Stomach smooth muscle (tissue), 2 donors: ENCODE data around the gene NR4A3.

Experiments
- H3K27ac ChIP-seq: one replicate; pipeline ENCODE4 v1.7.0; 2013; ENCODE audit warnings: mild to moderate bottlenecking, low read length, inconsistent platforms
- H3K27me3 ChIP-seq, 2 donors: one replicate each; pipeline ENCODE4 v1.7.0; 2013; ENCODE audit warnings: low read length in 2 of 2; ENCODE audit not compliant: insufficient read depth in 2 of 2, control insufficient read depth in 1 of 2
- H3K36me3 ChIP-seq, 2 donors: one replicate each; pipeline ENCODE4 v1.7.0; 2013; ENCODE audit warnings: low read length in 2 of 2; ENCODE audit not compliant: control insufficient read depth in 2 of 2, insufficient read depth in 2 of 2
- H3K4me1 ChIP-seq: one replicate; pipeline ENCODE4 v1.7.0; 2013; ENCODE audit warnings: low read length; ENCODE audit not compliant: control insufficient read depth, insufficient read depth
- H3K4me3 ChIP-seq, 2 donors: one replicate each; pipeline ENCODE4 v1.7.0; 2013; ENCODE audit warnings: low read length in 2 of 2
- H3K9ac ChIP-seq, 2 donors: one replicate each; pipeline ENCODE4 v1.7.0; 2013; ENCODE audit warnings: low read length in 2 of 2, mild to moderate bottlenecking in 1 of 2
- H3K9me3 ChIP-seq, 2 donors: one replicate each; pipeline ENCODE4 v1.7.0; 2013; ENCODE audit warnings: low read length in 2 of 2; ENCODE audit not compliant: control insufficient read depth in 2 of 2
- donor health status: healthy.
- donor health status: Pancreatic carcinoma.

The NR4A3 gene

DNA sequence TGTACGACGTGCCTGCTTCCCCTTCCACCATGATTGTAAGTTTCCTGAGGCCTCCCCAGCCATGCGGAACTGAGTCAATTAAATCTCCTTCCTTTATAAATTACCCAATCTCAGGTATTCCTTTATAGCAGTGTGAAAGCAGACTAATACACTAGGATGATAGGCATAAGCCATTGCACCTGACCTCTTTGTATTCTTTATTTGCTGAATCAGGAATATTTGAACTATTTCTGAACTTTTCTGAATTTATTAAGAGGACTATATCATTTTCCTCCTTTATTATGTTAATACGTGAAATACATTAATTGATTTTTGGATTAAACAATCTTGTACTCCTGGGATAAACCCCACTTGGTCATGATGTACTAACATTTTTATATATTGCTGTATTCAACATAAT lies 28.2 kb upstream of the NR4A3 start:
- Histone ChIP-seq H3K36me3 (no peaks in the 10 kb centered on the region), H3K9me3 (no peaks in the 10 kb centered on the region), H3K27me3 (no peaks in the 10 kb centered on the region), H3K4me1 (no peaks in the 10 kb centered on the region), H3K4me3 (no peak overlapping the region), H3K27ac (no peak overlapping the region), H3K9ac (no peak overlapping the region)

DNA sequence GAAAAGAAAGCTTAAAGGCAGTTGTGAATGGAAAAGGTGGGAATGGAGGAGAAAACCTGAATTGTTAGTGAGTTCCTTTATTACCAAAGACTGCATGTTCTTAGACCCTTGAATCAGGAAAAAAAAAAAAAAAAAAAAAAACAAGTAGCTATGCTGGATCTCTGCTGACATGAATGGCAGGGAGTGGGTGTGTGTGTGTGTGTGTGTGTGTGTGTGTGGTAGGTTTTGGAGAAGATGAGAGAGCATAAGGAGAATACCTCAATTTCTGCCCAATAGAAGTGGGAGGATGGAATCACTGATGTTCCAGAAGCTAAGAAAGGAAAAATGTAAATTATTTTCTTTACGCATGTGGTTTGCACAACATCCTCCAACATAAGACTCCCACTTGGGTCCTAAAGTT lies 25.5 kb upstream of the NR4A3 start:
- Histone ChIP-seq H3K4me3 (no peak overlapping the region), H3K27ac (no peak overlapping the region), H3K9me3 (no peaks in the 10 kb centered on the region), H3K36me3 (no peaks in the 10 kb centered on the region), H3K9ac (no peak overlapping the region), H3K27me3 (no peaks in the 10 kb centered on the region), H3K4me1 (no peaks in the 10 kb centered on the region)

DNA sequence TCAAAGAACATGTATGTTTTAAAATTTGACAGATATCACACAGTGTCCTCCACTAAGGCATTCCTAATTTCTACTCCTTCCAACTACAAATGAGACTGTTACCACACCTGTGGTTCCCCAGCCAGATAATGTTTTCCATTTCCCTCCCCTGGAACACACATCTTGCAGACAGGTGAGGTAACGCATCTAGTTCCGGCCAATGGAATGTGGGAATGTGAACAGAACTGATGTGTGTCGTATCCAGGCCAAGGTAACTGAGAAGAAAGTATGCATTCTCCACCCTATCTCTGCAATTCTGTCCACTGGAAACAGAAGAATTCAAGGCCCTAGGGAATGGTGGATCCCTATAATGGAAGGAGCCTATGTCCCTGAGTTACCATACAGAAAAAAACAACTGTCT lies 19.9 kb upstream of the NR4A3 start:
- H3K36me3 ChIP-seq = peaks cover 2% of the 10 kb centered on the region in 2 donors
- H3K9ac ChIP-seq = no peak overlapping the region
- H3K9me3 ChIP-seq = no peaks in the 10 kb centered on the region
- no peaks in the 10 kb centered on the region for H3K27me3 ChIP-seq
- no peak overlapping the region for H3K4me3 ChIP-seq
- H3K27ac ChIP-seq = no peak overlapping the region
- no peaks in the 10 kb centered on the region for H3K4me1 ChIP-seq

DNA sequence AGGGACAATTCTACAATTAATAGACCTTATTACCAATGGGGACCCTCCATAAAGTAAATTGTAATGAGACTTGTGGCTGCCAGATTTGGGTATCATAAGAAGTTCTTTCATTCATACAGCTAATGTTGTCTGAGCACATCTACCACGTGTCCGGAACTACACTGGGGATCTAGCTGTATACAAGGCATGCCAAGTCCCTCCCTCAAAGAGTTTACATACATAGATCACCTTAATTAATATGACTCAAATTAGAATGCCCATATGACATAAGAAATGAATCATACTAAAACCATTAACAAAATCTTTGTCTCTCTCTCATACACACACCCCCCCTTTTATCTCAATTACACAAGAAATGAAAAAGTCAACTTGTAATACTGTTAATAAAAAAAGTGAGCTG lies 18.0 kb upstream of the NR4A3 start:
- Histone ChIP-seq H3K4me3 (no peak overlapping the region), H3K9ac (no peak overlapping the region), H3K9me3 (no peaks in the 10 kb centered on the region), H3K36me3 (peaks cover 2% of the 10 kb centered on the region in 2 donors), H3K27ac (no peak overlapping the region), H3K27me3 (no peaks in the 10 kb centered on the region), H3K4me1 (no peaks in the 10 kb centered on the region)

DNA sequence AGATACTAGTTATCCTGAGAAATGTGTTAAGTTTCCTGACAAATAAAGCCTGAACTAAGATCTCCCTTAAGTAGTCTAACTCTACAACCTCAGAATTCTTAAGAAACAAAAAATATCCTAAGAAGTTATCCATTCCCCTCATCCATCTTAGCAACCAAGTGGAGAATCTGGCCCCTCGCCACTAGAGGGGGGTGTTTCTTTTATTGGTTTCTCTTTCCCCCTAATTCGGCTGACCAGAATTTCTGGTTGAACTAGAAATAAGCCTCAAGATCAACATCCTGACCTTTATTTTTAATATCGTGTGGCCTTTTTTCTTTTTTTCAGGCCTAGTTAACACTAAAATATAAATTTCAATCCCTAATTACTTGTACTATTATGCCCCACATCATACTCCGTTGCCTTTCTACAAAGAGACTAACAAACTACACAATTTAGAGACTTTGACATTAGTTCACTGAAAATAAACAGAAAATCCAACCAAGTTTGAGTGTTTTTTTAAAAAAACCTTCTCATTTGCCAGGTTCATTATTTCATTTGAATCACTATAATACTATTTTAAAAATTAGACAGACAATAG lies 14.3 kb upstream of the NR4A3 start:
- H3K27ac ChIP-seq = no peak overlapping the region
- peaks cover 0 to 2% of the 10 kb centered on the region in 2 donors for H3K36me3 ChIP-seq
- H3K4me1 ChIP-seq = no peaks in the 10 kb centered on the region
- H3K4me3 ChIP-seq = no peak overlapping the region
- no peaks in the 10 kb centered on the region for H3K27me3 ChIP-seq
- no peak overlapping the region for H3K9ac ChIP-seq
- H3K9me3 ChIP-seq = no peaks in the 10 kb centered on the region

DNA sequence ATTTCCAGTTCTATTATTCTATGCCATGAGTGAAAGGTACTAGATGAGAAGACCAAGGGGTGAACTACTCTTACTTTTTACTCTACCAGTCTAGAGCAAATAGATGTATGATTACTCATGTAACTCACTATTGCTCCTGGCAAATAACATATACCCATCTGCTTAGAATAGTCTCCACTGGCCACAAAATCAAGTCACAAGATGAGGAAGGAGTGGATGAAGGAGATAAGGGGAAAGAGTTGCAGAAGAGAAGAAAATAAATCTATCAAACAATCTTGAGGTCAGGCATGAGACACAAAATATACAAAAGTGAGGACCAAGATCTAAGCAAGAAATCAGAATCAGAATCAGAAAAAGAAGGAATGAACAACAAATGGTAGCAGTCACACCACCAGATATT lies 13.7 kb upstream of the NR4A3 start:
- Histone ChIP-seq H3K9ac (no peak overlapping the region), H3K4me1 (no peaks in the 10 kb centered on the region), H3K4me3 (no peak overlapping the region), H3K27ac (no peak overlapping the region), H3K27me3 (no peaks in the 10 kb centered on the region), H3K36me3 (peaks cover 0 to 2% of the 10 kb centered on the region in 2 donors), H3K9me3 (no peaks in the 10 kb centered on the region)

DNA sequence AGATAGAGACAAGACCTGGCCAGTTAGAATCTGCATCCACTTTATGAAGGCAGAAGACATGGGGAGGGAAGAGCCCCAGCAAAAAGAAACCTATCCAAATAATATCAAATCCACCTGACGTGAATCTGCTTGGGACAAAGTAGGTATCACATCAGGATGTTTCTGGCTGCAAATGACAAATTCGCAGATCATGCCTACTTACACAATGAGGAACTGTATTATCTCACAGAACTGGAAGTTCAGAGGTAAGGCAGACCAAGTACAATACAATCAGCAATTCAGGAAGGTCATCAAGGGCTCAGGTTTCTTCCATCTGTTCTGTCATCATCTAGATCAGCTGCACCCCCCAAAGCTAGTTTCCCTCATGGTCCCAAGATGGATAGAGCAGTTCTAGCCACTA lies 13.2 kb upstream of the NR4A3 start:
- no peak overlapping the region for H3K27ac ChIP-seq
- H3K27me3 ChIP-seq = no peaks in the 10 kb centered on the region
- H3K4me1 ChIP-seq = no peaks in the 10 kb centered on the region
- peaks cover 0 to 2% of the 10 kb centered on the region in 2 donors for H3K36me3 ChIP-seq
- no peaks in the 10 kb centered on the region for H3K9me3 ChIP-seq
- H3K9ac ChIP-seq = no peak overlapping the region
- H3K4me3 ChIP-seq = no peak overlapping the region

DNA sequence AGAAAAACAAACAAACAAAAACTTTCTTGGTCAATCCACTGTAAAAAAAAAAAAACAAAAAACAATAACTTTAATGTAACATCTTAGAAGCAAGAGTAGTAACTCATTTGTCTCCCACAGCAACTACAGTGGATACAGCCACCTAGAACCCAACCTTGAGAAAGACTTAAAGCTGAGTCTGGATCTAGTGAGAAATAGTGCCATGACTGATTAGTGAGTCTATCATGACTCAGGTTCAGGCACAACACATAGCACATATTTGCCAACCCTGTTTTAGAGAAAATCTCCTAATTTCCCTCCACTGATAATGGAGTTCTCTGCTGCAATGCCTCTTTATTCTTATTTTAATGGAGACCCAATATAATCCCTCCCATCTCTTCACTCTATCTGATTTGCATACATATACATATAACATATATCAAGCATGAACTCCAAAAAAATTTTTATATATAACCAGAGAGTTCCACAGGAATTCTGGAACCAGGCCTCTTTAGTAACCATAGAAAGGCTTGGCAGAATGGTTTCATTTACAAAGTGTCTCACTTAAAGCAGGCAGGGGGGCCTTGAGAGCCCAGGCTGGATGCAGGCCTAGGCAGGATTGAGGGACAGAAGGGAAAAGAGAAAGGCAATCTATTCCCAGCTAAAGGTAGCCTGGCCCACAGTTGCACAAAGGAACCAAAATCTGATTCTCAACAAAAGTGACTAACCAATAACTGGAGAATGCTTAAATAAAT lies 11.9 kb upstream of the NR4A3 start:
- Histone ChIP-seq H3K36me3 (peaks cover 0 to under 1% of the 10 kb centered on the region in 2 donors), H3K27ac (no peak overlapping the region), H3K4me3 (no peak overlapping the region), H3K9ac (no peak overlapping the region), H3K4me1 (no peaks in the 10 kb centered on the region), H3K27me3 (no peaks in the 10 kb centered on the region), H3K9me3 (no peaks in the 10 kb centered on the region)

DNA sequence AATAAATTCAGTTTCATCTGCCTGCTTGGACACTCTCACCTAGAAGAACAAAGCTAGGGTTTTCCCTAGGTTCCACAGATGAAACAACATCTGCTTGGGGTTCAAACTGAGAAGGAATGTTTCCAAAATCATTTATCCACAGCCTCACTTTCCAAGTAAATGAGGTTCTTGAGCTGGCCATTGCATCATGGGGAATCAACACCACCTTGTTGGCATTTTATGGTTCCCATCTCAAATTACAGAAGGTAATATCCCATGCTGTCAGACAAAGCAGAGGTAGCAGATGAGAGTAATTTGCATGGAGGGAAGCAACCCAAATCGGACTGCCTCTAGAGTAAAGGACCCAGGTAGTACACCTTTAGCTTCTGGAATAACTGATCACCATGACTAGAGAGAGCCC lies 10.5 kb upstream of the NR4A3 start:
- no peak overlapping the region for H3K4me3 ChIP-seq
- no peaks in the 10 kb centered on the region for H3K27me3 ChIP-seq
- H3K4me1 ChIP-seq = no peaks in the 10 kb centered on the region
- H3K27ac ChIP-seq = no peak overlapping the region
- no peaks in the 10 kb centered on the region for H3K36me3 ChIP-seq
- H3K9ac ChIP-seq = no peak overlapping the region
- H3K9me3 ChIP-seq = no peaks in the 10 kb centered on the region

DNA sequence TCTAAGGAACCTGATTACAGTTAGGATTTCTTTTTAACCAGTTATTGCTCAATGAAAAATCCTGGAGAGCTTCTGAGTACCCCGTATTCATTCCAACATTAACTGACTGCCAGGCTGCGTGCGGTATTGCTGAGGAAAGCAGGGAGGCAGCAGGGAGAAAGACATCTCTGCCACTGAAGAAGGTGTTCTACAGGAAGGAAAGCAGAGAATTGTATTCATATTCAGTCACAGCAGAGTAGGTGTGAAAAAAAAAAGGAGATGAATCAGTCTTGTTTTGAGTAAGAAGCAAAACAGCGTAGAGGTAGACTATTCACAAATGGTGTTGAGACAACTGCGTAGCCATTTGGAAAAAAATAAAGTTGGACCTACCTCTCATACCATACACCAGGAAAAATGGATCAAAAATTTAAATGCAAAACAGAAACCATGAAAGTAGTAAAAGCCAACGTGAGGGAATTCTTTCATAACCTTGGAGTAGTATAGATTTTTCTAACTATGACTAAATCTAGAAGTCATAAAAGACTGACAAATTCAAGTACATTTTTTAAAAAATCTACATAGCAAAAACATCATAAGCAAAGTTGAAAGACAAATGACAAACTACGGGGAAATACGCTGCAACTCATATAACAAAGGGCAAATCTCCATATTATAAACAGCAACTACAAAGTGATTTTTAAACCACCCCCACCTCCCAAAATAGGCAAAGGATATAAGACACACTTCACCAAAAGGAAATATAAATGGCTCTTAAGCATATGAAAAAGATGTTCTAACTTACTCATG lies 9.9 kb upstream of the NR4A3 start:
- no peak overlapping the region for H3K4me3 ChIP-seq
- H3K9ac ChIP-seq = no peak overlapping the region
- no peaks in the 10 kb centered on the region for H3K9me3 ChIP-seq
- H3K36me3 ChIP-seq = no peaks in the 10 kb centered on the region
- no peaks in the 10 kb centered on the region for H3K4me1 ChIP-seq
- H3K27ac ChIP-seq = no peak overlapping the region
- no peaks in the 10 kb centered on the region for H3K27me3 ChIP-seq

DNA sequence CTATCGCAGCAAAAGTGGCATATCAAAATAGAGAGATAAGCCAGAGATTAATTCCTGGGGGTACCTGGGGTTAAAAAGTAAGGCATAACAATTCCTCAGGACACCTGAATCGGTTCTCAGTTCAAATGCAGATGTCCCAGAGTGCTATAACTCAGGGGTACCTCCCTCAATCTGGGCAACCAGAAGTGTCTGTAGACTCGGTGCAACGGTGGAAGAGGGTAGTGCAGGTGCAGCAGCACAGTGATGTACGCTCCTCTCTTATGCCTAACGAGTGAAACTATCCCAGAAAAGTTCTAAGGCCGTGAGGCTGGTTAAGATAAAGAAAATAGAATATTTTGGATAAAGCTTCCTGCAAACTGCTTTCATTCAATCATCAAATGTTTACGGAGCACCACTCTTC lies 7.9 kb upstream of the NR4A3 start:
- H3K9ac ChIP-seq = no peak overlapping the region
- no peaks in the 10 kb centered on the region for H3K27me3 ChIP-seq
- no peaks in the 10 kb centered on the region for H3K9me3 ChIP-seq
- no peak overlapping the region for H3K27ac ChIP-seq
- no peaks in the 10 kb centered on the region for H3K36me3 ChIP-seq
- H3K4me1 ChIP-seq = peaks cover 5% of the 10 kb centered on the region
- no peak overlapping the region for H3K4me3 ChIP-seq
